Measurements from ENCODE around the gene ELFN1. TPM values are rescaled to one million over a fixed set of nuclear protein-coding genes. Genes with fewer than 3 reads are reported as not detected.

Gene ELFN1
- polyA plus RNA-seq, 1 of the 3 experiments (the other 2 are of a cell fraction), result 0.05 TPM

DNA sequence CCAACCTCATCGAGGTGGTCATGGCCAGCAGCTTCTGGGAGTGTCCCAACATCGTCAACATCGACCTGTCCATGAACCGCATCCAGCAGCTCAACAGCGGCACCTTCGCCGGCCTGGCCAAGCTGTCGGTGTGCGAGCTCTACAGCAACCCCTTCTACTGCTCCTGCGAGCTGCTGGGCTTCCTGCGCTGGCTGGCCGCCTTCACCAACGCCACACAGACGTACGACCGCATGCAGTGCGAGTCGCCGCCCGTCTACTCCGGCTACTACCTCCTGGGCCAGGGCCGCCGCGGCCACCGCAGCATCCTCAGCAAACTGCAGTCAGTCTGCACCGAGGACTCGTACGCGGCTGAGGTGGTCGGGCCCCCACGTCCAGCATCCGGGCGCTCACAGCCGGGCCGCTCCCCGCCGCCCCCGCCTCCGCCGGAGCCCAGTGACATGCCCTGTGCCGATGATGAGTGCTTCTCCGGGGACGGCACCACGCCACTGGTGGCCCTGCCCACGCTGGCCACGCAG lies 75.0 kb downstream of the ELFN1 start:
- Histone ChIP-seq H3K4me3 (ENCODE audit: low read depth in 2 of 2, low read length in 1 of 2) (no peak overlapping the region), H3K4me1 (ENCODE audit: control insufficient read depth in 1 of 2, insufficient read depth in 2 of 2, low read depth in 1 of 2, low read length in 1 of 2) (peaks cover 0 to 53% of the 10 kb centered on the region in 2 experiments; a peak in 1 of 4 replicates), H3K27me3 (ENCODE audit: insufficient read depth) (0 out of 2 replicates have a peak, but pooled peaks cover 11% of the 10 kb centered on the region), H3F3A (replicated peaks; ENCODE audit: insufficient read depth) (no peaks in the 10 kb centered on the region), H3K36me3 (replicated peaks in 1 of 2; ENCODE audit: control insufficient read depth in 1 of 2, insufficient read depth in 2 of 2, low read length in 1 of 2) (no peaks in the 10 kb centered on the region), H4K20me1 (ENCODE audit: insufficient read depth) (no peaks in the 10 kb centered on the region), H3K9me2 (no peaks in the 10 kb centered on the region), H3K27ac (ENCODE audit: low read depth in 2 of 2, low read length in 1 of 2) (no peak overlapping the region; a peak in 1 of 4 replicates), H2AFZ (ENCODE audit: low read depth) (no peak overlapping the region), H3K4me2 (no peak overlapping the region), H3K79me2 (ENCODE audit: insufficient read depth) (no peaks in the 10 kb centered on the region), H3K9me3 (no peaks in the 10 kb centered on the region), H3K9ac (no peak overlapping the region)
- TF ChIP-seq POLR2AphosphoS5 (IDR thresholded peaks at IDR 0.05; ENCODE audit: low read depth, low read length) (no peak), YY1 (IDR thresholded peaks at IDR 0.05; ENCODE audit: low read depth) (no peak), SIN3A (IDR thresholded peaks at IDR 0.05; ENCODE audit: borderline replicate concordance, low read depth, low read length) (no peak)
- ChIA-PET CTCF (interaction anchor here (0.5 to 1.4 kb wide), 2 partner anchors 16 to 75 kb away, joined by 3 read pairs; partner anchors contain the start of gene ELFN1), POLR2A (no interaction called here)
- DNase-seq, result no peak
- WGBS (ENCODE audit: low lambda C conversion rate), result 89% methylated on average over 45 of the region's 46 CpGs

GRCh38 chr7:1745576-1746490 lies 75.8 kb downstream of the ELFN1 start:
- Histone ChIP-seq H3K27ac (ENCODE audit: low read depth in 2 of 2, low read length in 1 of 2) (no peak overlapping the region; a peak in 1 of 4 replicates), H3K4me1 (ENCODE audit: control insufficient read depth in 1 of 2, insufficient read depth in 2 of 2, low read depth in 1 of 2, low read length in 1 of 2) (peaks cover 0 to 52% of the 10 kb centered on the region in 2 experiments; a peak in 1 of 4 replicates)
- CTCF ChIA-PET, result interaction anchor here (0.5 to 1.4 kb wide), 2 partner anchors 16 to 76 kb away, joined by 3 read pairs; partner anchors contain the start of gene ELFN1

More at GRCh38 chr7:1745576-1746490, 75.8 kb downstream of the ELFN1 start:
- DNase-seq, result no peak
- no peaks in the 10 kb centered on the region for H3K9me3 ChIP-seq
- no peaks in the 10 kb centered on the region for H3K9me2 ChIP-seq
- POLR2A ChIA-PET, result no interaction called here
- H3K4me2 ChIP-seq, result no peak overlapping the region
- no peaks in the 10 kb centered on the region for H4K20me1 ChIP-seq (ENCODE audit: insufficient read depth)
- WGBS (ENCODE audit: low lambda C conversion rate), result 83% methylated on average over 52 of the region's 72 CpGs
- no peaks in the 10 kb centered on the region for H3K79me2 ChIP-seq (ENCODE audit: insufficient read depth)
- no peak overlapping the region for H2AFZ ChIP-seq (ENCODE audit: low read depth)
- no peak overlapping the region for H3K4me3 ChIP-seq (ENCODE audit: low read depth in 2 of 2, low read length in 1 of 2)
- H3K9ac ChIP-seq, result no peak overlapping the region
- no peaks in the 10 kb centered on the region for H3F3A ChIP-seq (replicated peaks; ENCODE audit: insufficient read depth)
- no peak for TF ChIP-seq RFX5 (IDR thresholded peaks at IDR 0.05; ENCODE audit: low read length)
- TF ChIP-seq EP300 (IDR thresholded peaks at IDR 0.05; ENCODE audit: borderline replicate concordance in 1 of 2, low read depth in 1 of 2, low read length in 1 of 2), result no peak
- TF ChIP-seq CTCF (IDR thresholded peaks at IDR 0.05), result no peak
- TF ChIP-seq GABPA (IDR thresholded peaks at IDR 0.05; ENCODE audit: low read depth), result no peak
- no peak for TF ChIP-seq TCF12 (IDR thresholded peaks at IDR 0.05)
- no peak for TF ChIP-seq USF2 (IDR thresholded peaks at IDR 0.05; ENCODE audit: borderline replicate concordance, low read depth, low read length)
- TF ChIP-seq ZBTB33 (IDR thresholded peaks at IDR 0.05; ENCODE audit: borderline replicate concordance, low read depth), result no peak
- TF ChIP-seq PBX3 (IDR thresholded peaks at IDR 0.05), result no peak
- TF ChIP-seq POLR2AphosphoS5 (IDR thresholded peaks at IDR 0.05; ENCODE audit: low read depth, low read length), result no peak
- TF ChIP-seq RAD21 (IDR thresholded peaks at IDR 0.05; ENCODE audit: low read length), result no peak
- TF ChIP-seq RCOR1 (IDR thresholded peaks at IDR 0.05; ENCODE audit: low read length), result no peak
- H3K36me3 ChIP-seq (replicated peaks in 1 of 2; ENCODE audit: control insufficient read depth in 1 of 2, insufficient read depth in 2 of 2, low read length in 1 of 2), result no peaks in the 10 kb centered on the region
- H3K27me3 ChIP-seq (ENCODE audit: insufficient read depth), result 0 out of 2 replicates have a peak, but pooled peaks cover 11% of the 10 kb centered on the region
